Transverse colon (tissue), 4 donors: ENCODE measurements around the gene COPS7A. TPM values are rescaled to one million over a fixed set of nuclear protein-coding genes. Genes with fewer than 3 reads are reported as not detected.

Source experiments
- DNase-seq: peaks from one replicate; pipeline ENCODE4 v3.0.0-alpha.2; 2019
- H3K27ac ChIP-seq, 4 donors: fragments of 200-600 bp; sonication (generic); 2 replicates each; pipeline ENCODE4 v1.5.1; 2016 to 2018; ENCODE audit warnings: inconsistent platforms in 4 of 4
- H3K27me3 ChIP-seq: fragments of 200-600 bp; sonication (generic); 2 replicates; pipeline ENCODE4 v1.5.1; 2017; ENCODE audit warnings: inconsistent platforms
- H3K36me3 ChIP-seq, 4 donors: fragments of 200-600 bp; sonication (generic); 2 replicates each; pipeline ENCODE4 v1.5.1; 2017 to 2019; ENCODE audit warnings: inconsistent platforms in 4 of 4
- H3K4me1 ChIP-seq, 4 donors: fragments of 200-600 bp; sonication (generic); 2 replicates each; pipeline ENCODE4 v1.5.1; 2017 to 2020; ENCODE audit warnings: inconsistent platforms in 4 of 4
- H3K4me3 ChIP-seq, 4 donors: fragments of 200-600 bp; sonication (generic); 1 replicate in 1 of 4; 2 replicates in 3 of 4; pipeline versions ENCODE4 v1.5.1 to v1.6.1; 2017 to 2019; ENCODE audit warnings: inconsistent platforms in 4 of 4
- H3K9me3 ChIP-seq, 2 donors: fragments of 200-600 bp; sonication (generic); 2 replicates each; pipeline ENCODE4 v1.5.1; 2017 to 2019; ENCODE audit warnings: inconsistent platforms in 2 of 2
- EP300 ChIP-seq: sonication (generic); formaldehyde crosslinking; IDR thresholded peaks from one replicate; pipeline ENCODE4 v1.6.1; 2017; ENCODE audit warnings: antibody characterized with exemption, low read depth
- POLR2A ChIP-seq: fragments of 450-650 bp; IDR thresholded peaks from one replicate; pipeline ENCODE4 v1.6.1; 2016; ENCODE audit warnings: antibody characterized with exemption, mild to moderate bottlenecking, moderate library complexity
- POLR2AphosphoS5 ChIP-seq, 3 donors: sonication (generic); formaldehyde crosslinking; IDR thresholded peaks; one replicate each; pipeline ENCODE4 v1.6.1; 2016; ENCODE audit warnings: antibody characterized with exemption in 3 of 3
- WGBS, 2 donors: methylation state at CpG; one replicate each; pipeline ENCODE4 v1.1.5; 2018; ENCODE audit warnings: low coverage in 1 of 2; 5-methylcytosine and 5-hydroxymethylcytosine counted together
- in situ Hi-C, 4 donors: fragments of 200-750 bp; cut with MboI; loops; one replicate each; pipeline versions ENCODE4 v1.15.0 to v1.15.1; 2017; ENCODE audit warnings: low sequenced_read_pairs in 3 of 4, low pct_ligation_motif_present in 1 of 4, low pct_unique_long_range_greater_than_20kb in 1 of 4
- intact Hi-C: fragments of 100-400 bp; cut with DNase I; formaldehyde crosslinking; loops from one replicate; pipeline ENCODE4 v1.15.1; 2023; ENCODE audit warnings: low total_unique reads
- total RNA-seq, 4 donors: library from RNA; depleted of rRNA; stranded (reverse); fragments of >200 nt; gene quantifications; one replicate each; pipeline ENCODE4 v1.1.0, GENCODE V29; 2016
- TF ChIP-seq, protein P1 (sequence below), 5 experiments: fragments of 200-600 bp in 3 of 5; fragments of 450-650 bp in 2 of 5; sonication (generic) in 3 of 5; IDR thresholded peaks; 1 replicate in 2 of 5; 2 replicates in 3 of 5; pipeline ENCODE4 v1.5.1; 2016 to 2017; ENCODE audit warnings: antibody characterized with exemption in 5 of 5, inconsistent platforms in 3 of 5, mild to moderate bottlenecking in 2 of 5, moderate library complexity in 1 of 5

Gene COPS7A
- total RNA-seq, 4 donors from 2014 or later = 13.1 to 44.9 (median 36.9) TPM

DNA sequence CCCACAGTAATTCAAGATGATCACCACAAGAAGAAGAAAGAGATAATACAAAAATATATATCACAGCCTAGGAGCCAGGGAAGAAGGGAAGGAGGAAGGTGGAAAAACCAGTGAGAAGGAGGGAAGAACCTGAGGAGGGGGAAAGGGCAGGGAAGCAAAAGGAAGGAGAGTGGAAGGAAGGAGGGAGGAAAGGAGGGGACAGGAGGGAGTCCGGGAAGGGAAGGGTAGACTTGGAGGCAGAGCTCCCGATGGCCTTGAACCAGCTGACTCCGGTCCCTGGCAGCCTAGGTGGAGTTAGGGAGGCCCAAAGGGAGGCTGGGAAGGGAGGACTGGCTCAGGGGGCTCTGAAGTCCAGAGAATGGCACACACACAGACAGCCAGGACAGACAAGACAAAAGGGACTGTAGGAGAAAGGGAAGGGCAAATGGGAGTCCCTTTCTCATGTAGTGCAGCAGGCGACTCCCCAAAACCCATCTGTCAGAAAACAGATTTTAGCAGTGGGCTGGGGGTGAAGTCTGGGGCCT, 30.0 kb upstream of the COPS7A start:
- peaks cover 14% of the 10 kb centered on the region for H3K27me3 ChIP-seq
- DNase-seq = no peak
- no peak overlapping the region for H3K27ac ChIP-seq
- no peak overlapping the region for H3K4me3 ChIP-seq
- intact Hi-C loops (no loop called here), in situ Hi-C loops (no loop called here)
- no peaks in the 10 kb centered on the region for H3K9me3 ChIP-seq
- H3K36me3 ChIP-seq = no peaks in the 10 kb centered on the region
- no peak for TF ChIP-seq POLR2A
- H3K4me1 ChIP-seq = peaks cover 4 to 13% (median 9%) of the 10 kb centered on the region in 4 donors
- 40 to 74% methylated on average over 1 to 4 of the region's 4 CpGs for WGBS, 2 donors

DNA sequence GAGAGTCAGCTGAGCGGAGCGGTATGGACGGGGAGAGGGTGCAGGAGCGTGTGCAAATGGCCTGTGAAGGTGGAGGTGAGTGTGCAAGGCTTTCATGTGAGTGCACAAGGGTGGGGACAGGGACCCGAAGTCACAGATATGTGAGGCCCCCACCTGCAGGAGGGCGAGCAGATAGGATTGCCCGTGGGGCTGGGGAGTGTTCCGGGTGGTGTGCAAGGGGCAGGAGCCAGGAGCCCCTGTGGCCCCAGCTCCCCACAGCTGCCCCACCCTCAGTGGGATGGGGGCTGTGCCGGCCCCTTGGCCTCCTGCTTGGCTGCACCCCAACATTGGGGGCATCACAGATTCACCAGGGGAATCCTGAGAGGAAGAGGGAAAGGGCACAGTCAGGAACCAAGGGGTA, 29.1 kb upstream of the COPS7A start:
- WGBS, 2 donors = 47 to 65% methylated on average over 8 to 9 of the region's 9 CpGs
- Histone ChIP-seq H3K36me3 (no peaks in the 10 kb centered on the region), H3K27ac (no peak overlapping the region), H3K9me3 (no peaks in the 10 kb centered on the region), H3K27me3 (peaks cover 22% of the 10 kb centered on the region), H3K4me3 (no peak overlapping the region), H3K4me1 (peaks cover 6 to 14% (median 11%) of the 10 kb centered on the region in 4 donors)
- in situ Hi-C loops = no loop called here
- DNase-seq = no peak
- TF ChIP-seq POLR2AphosphoS5 (IDR thresholded peaks at IDR 0.05) = no peak
- TF ChIP-seq EP300 = no peak
- TF ChIP-seq, protein P1, sequence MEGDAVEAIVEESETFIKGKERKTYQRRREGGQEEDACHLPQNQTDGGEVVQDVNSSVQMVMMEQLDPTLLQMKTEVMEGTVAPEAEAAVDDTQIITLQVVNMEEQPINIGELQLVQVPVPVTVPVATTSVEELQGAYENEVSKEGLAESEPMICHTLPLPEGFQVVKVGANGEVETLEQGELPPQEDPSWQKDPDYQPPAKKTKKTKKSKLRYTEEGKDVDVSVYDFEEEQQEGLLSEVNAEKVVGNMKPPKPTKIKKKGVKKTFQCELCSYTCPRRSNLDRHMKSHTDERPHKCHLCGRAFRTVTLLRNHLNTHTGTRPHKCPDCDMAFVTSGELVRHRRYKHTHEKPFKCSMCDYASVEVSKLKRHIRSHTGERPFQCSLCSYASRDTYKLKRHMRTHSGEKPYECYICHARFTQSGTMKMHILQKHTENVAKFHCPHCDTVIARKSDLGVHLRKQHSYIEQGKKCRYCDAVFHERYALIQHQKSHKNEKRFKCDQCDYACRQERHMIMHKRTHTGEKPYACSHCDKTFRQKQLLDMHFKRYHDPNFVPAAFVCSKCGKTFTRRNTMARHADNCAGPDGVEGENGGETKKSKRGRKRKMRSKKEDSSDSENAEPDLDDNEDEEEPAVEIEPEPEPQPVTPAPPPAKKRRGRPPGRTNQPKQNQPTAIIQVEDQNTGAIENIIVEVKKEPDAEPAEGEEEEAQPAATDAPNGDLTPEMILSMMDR (IDR thresholded peaks at IDR 0.05) = no peak
- TF ChIP-seq POLR2A = no peak
- intact Hi-C loops = no loop called here

DNA sequence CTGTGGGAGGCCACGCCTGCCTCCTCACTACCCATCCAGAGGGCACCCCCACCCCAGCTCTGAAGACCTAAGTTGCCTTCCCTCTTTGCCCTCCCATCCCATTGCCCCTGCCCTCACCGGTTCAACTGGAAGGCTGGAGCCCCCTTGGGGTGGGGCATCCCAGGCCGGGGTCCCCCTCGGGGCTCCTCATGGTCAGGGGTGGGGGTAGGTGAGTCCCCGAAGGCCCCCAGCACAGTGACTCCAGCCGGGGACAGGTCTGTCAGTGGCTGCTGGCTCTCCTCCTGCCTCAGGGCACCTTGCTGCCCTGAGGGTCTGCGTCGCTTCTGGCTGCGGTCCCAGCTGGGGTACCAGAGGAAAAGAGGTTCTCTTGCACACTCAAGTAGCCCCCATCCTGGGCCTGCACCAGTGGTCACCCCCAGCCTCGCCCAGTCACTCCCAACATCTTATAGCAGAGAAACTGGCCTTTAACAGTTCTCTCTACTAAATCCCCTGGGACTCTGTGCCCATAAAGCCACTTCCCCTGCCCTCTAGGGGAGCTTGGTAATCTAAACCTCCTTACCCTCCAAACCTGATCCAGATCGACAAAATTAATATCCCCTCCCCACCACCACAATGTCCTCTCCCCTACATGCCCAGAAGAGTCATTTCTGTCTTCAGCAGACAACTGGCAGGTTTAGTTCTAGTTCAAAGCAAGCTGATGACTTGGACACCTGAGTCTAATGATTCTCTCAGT, 28.4 kb upstream of the COPS7A start:
- no peak for DNase-seq
- WGBS, 2 donors = 40 to 68% methylated on average over 1 to 9 of the region's 11 CpGs
- TF ChIP-seq, protein P1 (IDR thresholded peaks at IDR 0.05) = no peak
- TF ChIP-seq POLR2A = no peak
- no peak for TF ChIP-seq POLR2AphosphoS5 (IDR thresholded peaks at IDR 0.05)
- TF ChIP-seq EP300 = no peak
- Histone ChIP-seq H3K27me3 (peaks cover 30% of the 10 kb centered on the region), H3K4me3 (no peak overlapping the region), H3K27ac (no peak overlapping the region), H3K9me3 (no peaks in the 10 kb centered on the region), H3K4me1 (peaks cover 9 to 14% (median 12%) of the 10 kb centered on the region in 4 donors), H3K36me3 (no peaks in the 10 kb centered on the region)
- in situ Hi-C loops = no loop called here
- intact Hi-C loops = no loop called here

DNA sequence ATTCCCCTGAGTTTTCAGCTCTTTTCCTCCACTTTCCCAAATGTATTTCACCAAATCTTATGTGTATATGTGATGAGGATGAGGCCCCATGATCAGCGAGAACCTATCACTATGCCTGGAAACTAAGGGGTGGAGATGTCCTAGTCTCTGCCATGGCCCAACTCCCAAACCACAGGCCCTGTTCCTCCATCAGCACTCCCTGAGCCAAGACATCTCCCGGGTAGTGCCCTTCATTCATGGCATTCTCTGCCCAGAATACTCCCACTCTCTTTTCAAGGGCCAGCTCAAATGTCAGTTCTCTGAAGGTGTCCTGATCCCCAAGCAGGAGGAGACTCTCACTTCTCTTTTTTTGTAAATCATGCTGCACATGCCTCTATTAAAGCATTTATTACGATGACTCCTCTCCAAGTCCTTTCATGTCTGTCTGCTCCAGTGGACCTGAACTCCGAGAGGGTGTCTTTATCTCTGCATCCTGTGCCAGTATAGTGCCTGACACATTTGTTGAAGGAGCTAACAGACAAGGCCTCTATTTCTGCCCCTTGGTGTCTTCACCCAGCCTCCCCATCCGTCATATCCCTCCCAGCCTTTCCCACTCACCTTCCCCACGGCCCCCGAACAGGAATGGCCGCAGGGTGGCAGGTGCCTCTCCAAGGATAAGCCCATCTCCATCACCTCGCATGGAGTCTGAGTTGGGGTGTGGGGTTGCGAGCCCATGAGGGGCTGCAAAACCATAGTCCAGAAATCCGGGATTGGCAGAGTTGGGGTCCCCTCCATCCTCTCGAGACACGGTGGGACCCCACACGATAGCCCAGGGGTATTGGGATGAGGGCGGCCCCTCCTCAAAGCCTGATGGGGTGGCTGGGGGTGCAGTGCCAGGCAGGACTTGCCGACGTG, 26.9 kb upstream of the COPS7A start:
- H3K27me3 ChIP-seq = peaks cover 44% of the 10 kb centered on the region
- no peaks in the 10 kb centered on the region for H3K36me3 ChIP-seq
- TF ChIP-seq POLR2A = no peak
- H3K27ac ChIP-seq = no peak overlapping the region
- 64 to 74% methylated on average over 3 to 17 of the region's 17 CpGs for WGBS, 2 donors
- peaks cover 12 to 13% (median 13%) of the 10 kb centered on the region in 4 donors for H3K4me1 ChIP-seq
- DNase-seq = no peak
- no peaks in the 10 kb centered on the region for H3K9me3 ChIP-seq
- in situ Hi-C loops (no loop called here), intact Hi-C loops (no loop called here)
- no peak overlapping the region for H3K4me3 ChIP-seq
